ENCODE measurements around the gene SIN3B. TPM values are rescaled to one million over a fixed set of nuclear protein-coding genes. Genes with fewer than 3 reads are reported as not detected.

SIN3B gene
- total RNA-seq: 18.6 and 28.2 TPM in 2 replicates

GRCh38 chr19:16829010-16829821 lies at the start of gene SIN3B:
SIN3B (plus strand) TSS chr19:16829398; CDS start chr19:16829421, 23 bp downstream.

GRCh38 chr19:16888629-16889365 lies 59.6 kb downstream of the SIN3B start, which contains the start of gene F2RL3:
F2RL3 (plus strand) TSS chr19:16888999; CDS start chr19:16889190, 191 bp downstream.

Other genes starting within 250 kb of the SIN3B start
- 3.6 and 4.4 TPM in 2 replicates for gene MED26, start 201.2 kb upstream of the SIN3B start, total RNA-seq
- gene SMIM7, start 169.3 kb upstream of the SIN3B start, total RNA-seq: 57.1 and 83.3 TPM in 2 replicates
- 3.2 and 4.8 TPM in 2 replicates for gene TMEM38A, start 168.3 kb upstream of the SIN3B start, total RNA-seq
- under 0.01 TPM in 1 of 2 replicates, not detected in the other for gene NWD1, start 109.6 kb upstream of the SIN3B start, total RNA-seq
- 0.09 TPM in 1 of 2 replicates, not detected in the other for gene F2RL3, start 59.6 kb downstream of the SIN3B start, total RNA-seq
- 0.47 and 0.69 TPM in 2 replicates for gene CPAMD8, start 197.4 kb downstream of the SIN3B start, total RNA-seq
- gene HAUS8, start 246.1 kb downstream of the SIN3B start, total RNA-seq: 0.79 and 0.94 TPM in 2 replicates
- 41.6 and 45.3 TPM in 2 replicates for gene MYO9B, start 246.4 kb downstream of the SIN3B start, total RNA-seq